ENCODE results near the gene TLR2. TPM values are rescaled to one million over a fixed set of nuclear protein-coding genes. Genes with fewer than 3 reads are reported as not detected.

Gene TLR2
- total and polyA plus RNA-seq, 2 experiments from 2014 or later: 0.63 to 1.2 TPM

GRCh38 chr4:153638011-153638410 lies 46.1 kb upstream of the TLR2 start (continued):
- no peak for TF ChIP-seq REST (IDR thresholded peaks at IDR 0.05; ENCODE audit: unreplicated experiment)
- no peak for TF ChIP-seq STAT1 (IDR thresholded peaks at IDR 0.05; ENCODE audit: unreplicated experiment)
- TF ChIP-seq CTCF (conservative IDR thresholded peaks at IDR 0.05; ENCODE audit: low read depth in 2 of 2): no peak
- TF ChIP-seq ZNF331 (CRISPR knock-in tag; IDR thresholded peaks at IDR 0.05; ENCODE audit: low read depth): no peak

- Histone ChIP-seq H3K4me3 (no peak overlapping the region), H3K79me2 (replicated peaks; ENCODE audit: insufficient read depth) (no peaks in the 10 kb centered on the region), H3K27me3 (ENCODE audit: insufficient read depth) (no peaks in the 10 kb centered on the region), H3F3A (replicated peaks; ENCODE audit: low read depth) (0 out of 2 replicates have a peak, but pooled peaks cover 2% of the 10 kb centered on the region), H3K27ac (ENCODE audit: low read depth) (no peak overlapping the region), H3K9me2 (ENCODE audit: insufficient read depth) (no peaks in the 10 kb centered on the region), H4K20me1 (replicated peaks; ENCODE audit: insufficient read depth) (no peaks in the 10 kb centered on the region), H3K4me1 (ENCODE audit: insufficient read depth) (no peaks in the 10 kb centered on the region), H3K4me2 (no peak overlapping the region), H2AFZ (no peak overlapping the region), H3K36me3 (ENCODE audit: insufficient read depth) (0 out of 2 replicates have a peak, but pooled peaks cover 7% of the 10 kb centered on the region)
- Mint-ChIP-seq H3K4me3 (no peak overlapping the region), H3K27me3 (ENCODE audit: insufficient read depth, low read depth, poor library complexity) (peaks cover 3% of the 10 kb centered on the region), H3K9me3 (no peaks in the 10 kb centered on the region), H3K36me3 (ENCODE audit: low read depth) (peaks cover 19% of the 10 kb centered on the region), H3K27ac (no peak overlapping the region), H3K4me1 (peaks cover 7% of the 10 kb centered on the region)
- ATAC-seq: no peak
- no peak for DNase-seq (ENCODE audit: low spot score)
- TF ChIP-seq ZNF462 (CRISPR knock-in tag; IDR thresholded peaks at IDR 0.05): no peak
- no peak for TF ChIP-seq REST (IDR thresholded peaks at IDR 0.05; ENCODE audit: unreplicated experiment)
- no peak for TF ChIP-seq CREB1 (CRISPR knock-in tag; IDR thresholded peaks at IDR 0.05; ENCODE audit: low read depth)
- no peak for TF ChIP-seq ZNF114 (CRISPR knock-in tag; IDR thresholded peaks at IDR 0.05)
- no peak for TF ChIP-seq ZNF331 (CRISPR knock-in tag; IDR thresholded peaks at IDR 0.05; ENCODE audit: low read depth)
- no peak for TF ChIP-seq NANOG (IDR thresholded peaks at IDR 0.05; ENCODE audit: borderline replicate concordance)
- TF ChIP-seq STAT1 (IDR thresholded peaks at IDR 0.05; ENCODE audit: unreplicated experiment): no peak
- no peak for TF ChIP-seq EZH2 (IDR thresholded peaks at IDR 0.05; ENCODE audit: low read depth, unreplicated experiment)
Measured at GRCh38 chr4:153638999-153639398, 45.1 kb upstream of the TLR2 start.

All from GM23338 (cell line).